HepG2 (cell line): Measurements from ENCODE around the gene PSD. TPM values are rescaled to one million over a fixed set of nuclear protein-coding genes. Genes with fewer than 3 reads are reported as not detected.

Experiments
- ATAC-seq: fragments of 200-7000 bp; cut with Tn5 transposase; 3 replicates; pipeline ENCODE4 v1.9.1; 2020; ENCODE audit warnings: mild to moderate bottlenecking, moderate library complexity
- BruUV-seq: library from RNA; stranded (reverse); fragments of 400-500 nt; replicated peaks from 2 replicates; lab custom pipeline; 2021; lab: Mats Ljungman, UMichigan
- CTCF ChIA-PET: fragments of 300-600 bp; formaldehyde crosslinking; extraction: SDS; loops from one replicate; lab custom pipeline; 2021; ENCODE audit warnings: low total read pairs, inconsistent platforms, low intra/inter-chr PET ratio; lab: Yijun Ruan, JAX
- POLR2A ChIA-PET: fragments of 350-600 bp; sonication (Branson Sonifier 250); formaldehyde crosslinking; loops from one replicate; lab custom pipeline; 2020; ENCODE audit warnings: antibody characterized with exemption, inconsistent platforms; lab: Yijun Ruan, JAX
- DNase-seq: peaks from one replicate; pipeline ENCODE4 v3.0.0-alpha.2; 2015; ENCODE audit warnings: low spot score
- FAIRE-seq: peaks from 3 replicates; lab custom pipeline; 2011; peaks lifted over from hg19 to GRCh38; lab: Jason Lieb, UNC
- H2AFZ ChIP-seq: one replicate; pipeline ENCODE4 v1.6.1; 2011; ENCODE audit warnings: low read length, inconsistent platforms
- H3K27ac ChIP-seq: fragments of 300-600 bp; 3 replicates; pipeline ENCODE4 v1.8.0; 2011; ENCODE audit warnings: mixed run types, mild to moderate bottlenecking, mixed read lengths, low read length, inconsistent platforms; ENCODE audit not compliant: insufficient read depth; ENCODE audit errors: extremely low read length
- H3K27me3 ChIP-seq, 2 experiments: fragments of 200-600 bp in 1 of 2; 2 replicates in 1 of 2; 3 replicates in 1 of 2; pipeline versions ENCODE4 v1.6.0 to v1.8.0; 2011; ENCODE audit warnings: low read length in 2 of 2, mild to moderate bottlenecking in 2 of 2, moderate library complexity in 2 of 2, inconsistent platforms in 1 of 2; ENCODE audit not compliant: insufficient read depth in 2 of 2, control insufficient read depth in 1 of 2
- H3K36me3 ChIP-seq, 2 experiments: fragments of 200-600 bp in 1 of 2; replicated peaks in 1 of 2; 2 replicates in 1 of 2; 3 replicates in 1 of 2; pipeline versions ENCODE4 v1.5.1 to v1.8.0; 2011; ENCODE audit warnings: low read length in 2 of 2, inconsistent platforms in 1 of 2; ENCODE audit not compliant: insufficient read depth in 2 of 2, control insufficient read depth in 1 of 2
- H3K4me1 ChIP-seq: 2 replicates; pipeline ENCODE4 v1.5.1; 2012; ENCODE audit warnings: low read length, inconsistent platforms; ENCODE audit not compliant: insufficient read depth
- H3K4me2 ChIP-seq: 2 replicates; pipeline ENCODE4 v1.6.0; 2011; ENCODE audit warnings: low read depth, low read length, inconsistent platforms
- H3K4me3 ChIP-seq, 3 experiments: fragments of 200-600 bp in 1 of 3; sonication (generic), shearing (Covaris generic) in 1 of 3; replicated peaks in 1 of 3; 2 replicates each; pipeline ENCODE4 v1.5.1; 2011 to 2016; ENCODE audit warnings: low read length in 3 of 3, inconsistent platforms in 2 of 3, low read depth in 2 of 3, mild to moderate bottlenecking in 2 of 3, control low read depth in 1 of 3, mixed read lengths in 1 of 3; ENCODE audit not compliant: insufficient read depth in 1 of 3
- H3K79me2 ChIP-seq: one replicate; pipeline ENCODE4 v1.6.1; 2011; ENCODE audit warnings: low read length, inconsistent platforms; ENCODE audit not compliant: insufficient read depth
- H3K9ac ChIP-seq: 2 replicates; pipeline ENCODE4 v1.6.0; 2011; ENCODE audit warnings: mild to moderate bottlenecking, low read depth, low read length, inconsistent platforms; ENCODE audit not compliant: insufficient read depth
- H3K9me3 ChIP-seq: 2 replicates; pipeline ENCODE4 v1.5.1; 2012; ENCODE audit warnings: mild to moderate bottlenecking, low read length
- H4K20me1 ChIP-seq: 2 replicates; pipeline ENCODE4 v1.6.0; 2011; ENCODE audit warnings: inconsistent platforms, mild to moderate bottlenecking, low read length, moderate library complexity; ENCODE audit not compliant: insufficient read depth
- BHLHE40 ChIP-seq: IDR thresholded peaks from 2 replicates; pipeline ENCODE4 v1.6.1; 2011; ENCODE audit warnings: low read length, improper control_type of control experiment
- KAT2B ChIP-seq: fragments of 150-350 bp; IDR thresholded peaks from 2 replicates; pipeline ENCODE4 v1.6.1; 2014; ENCODE audit warnings: low read depth, low read length, borderline replicate concordance
- KLF16 ChIP-seq, 2 experiments: sonication (generic) in 1 of 2; formaldehyde crosslinking in 1 of 2; IDR thresholded peaks; 2 replicates each; pipeline versions ENCODE4 v1.6.1 to v1.8.0; 2016 to 2023; ENCODE audit warnings: missing genetic modification reagents in 2 of 2, missing compliant biosample characterization in 1 of 2
- MLXIP ChIP-seq: sonication (generic); formaldehyde crosslinking; IDR thresholded peaks from 2 replicates; pipeline ENCODE4 v1.9.0; 2021; ENCODE audit warnings: missing genetic modification reagents, borderline replicate concordance
- TAF15 ChIP-seq: fragments of 200-400 bp; formaldehyde crosslinking; IDR thresholded peaks from one replicate; pipeline ENCODE4 v1.6.1; 2018; ENCODE audit warnings: mild to moderate bottlenecking, low read depth, low read length; ENCODE audit not compliant: poor library complexity, severe bottlenecking
- ZNF274 ChIP-seq: sonication (generic); formaldehyde crosslinking; IDR thresholded peaks from 2 replicates; pipeline ENCODE4 v1.5.1; 2020; ENCODE audit warnings: mild to moderate bottlenecking, missing genetic modification reagents
- WGBS: methylation state at CpG from one replicate; pipeline ENCODE4 v1.1.6; 2017; ENCODE audit warnings: low lambda C conversion rate; 5-methylcytosine and 5-hydroxymethylcytosine counted together
- in situ Hi-C: cut with HindIII; loops from 2 replicates; pipeline ENCODE4 v1.10.0; 2017; ENCODE audit warnings: low pct_unique_long_range_greater_than_20kb; ENCODE audit not compliant: extremely low pct_ligation_motif_present
- intact Hi-C: fragments of 100-400 bp; cut with micrococcal nuclease; formaldehyde crosslinking; loops from one replicate; pipeline ENCODE4 v1.10.0; 2022; ENCODE audit not compliant: unreplicated experiment
- polyA plus RNA-seq, 8 experiments: library from polyadenylated mRNA; depleted of rRNA in 3 of 8; stranded (reverse) in 7 of 8; unstranded in 1 of 8; fragments of >200 nt; fragmentation: Illumina TruSeq in 4 of 8; extraction: Trizol in 4 of 8; gene quantifications; 2 replicates each; pipeline versions ENCODE4 v1.2.1 to v1.2.3, GENCODE V29; 2011 to 2016; ENCODE audit warnings: low read depth in 4 of 8, missing spikeins in 1 of 8, mixed read lengths in 1 of 8; ENCODE audit not compliant: insufficient read depth in 1 of 8
- total RNA-seq, 5 experiments: library from RNA; depleted of rRNA; stranded (reverse); fragments of >200 nt; fragmentation: Illumina TruSeq; extraction: Trizol; gene quantifications; 2 replicates each; pipeline ENCODE4 v1.2.3, GENCODE V29; 2016; ENCODE audit warnings: low read depth in 1 of 5

Gene PSD
- total and polyA plus RNA-seq, 2 of the 13 experiments (the other 11 are each of a cell fraction or from before 2014, with no cell fraction given): 0.35 to 0.58 TPM

GRCh38 chr10:102453502-102453901 is 34.9 kb upstream of the PSD start:
- ATAC-seq: no peak
- Histone ChIP-seq H3K4me1 (peaks cover 32% of the 10 kb centered on the region), H3K4me3 (no peak overlapping the region), H3K36me3 (peaks cover 2 to 4% of the 10 kb centered on the region in 2 experiments; a peak in 3 of 5 replicates), H4K20me1 (no peaks in the 10 kb centered on the region), H3K9me3 (no peaks in the 10 kb centered on the region), H3K27ac (no peak overlapping the region), H3K4me2 (no peak overlapping the region)
- FAIRE-seq: no peak
- ChIA-PET CTCF (no interaction called here), POLR2A (interaction anchor here (0.6 to 6.2 kb wide), 3 partner anchors 8 to 209 kb away, joined by 3 to 112 read pairs (median 73); partner anchors contain the start of gene CUEDC2)
- 93% methylated on average over 5 of the region's 5 CpGs for WGBS
- intact Hi-C loops (no loop called here), in situ Hi-C loops (no loop called here)
- no peak for DNase-seq
- no TSS peak for BruUV-seq
- TF ChIP-seq ZNF274 (CRISPR knock-in tag) (no peak), KLF16 (CRISPR knock-in tag; IDR thresholded peaks at IDR 0.05) (no peak), TAF15 (no peak), MLXIP (CRISPR knock-in tag) (no peak), BHLHE40 (no peak), KAT2B (no peak)
- TF ChIP-seq, all 625 proteins: peak for 0
- H3K27me3 ChIP-seq: no peaks in the 10 kb centered on the region; a peak in 1 of 5 replicates
- H3K79me2 ChIP-seq: peaks cover 7% of the 10 kb centered on the region
- H2AFZ ChIP-seq: no peak overlapping the region
- no peak overlapping the region for H3K9ac ChIP-seq
